Glutamatergic neuron (in vitro differentiated cells): Measurements from ENCODE around the gene ITGA4. TPM values are rescaled to one million over a fixed set of nuclear protein-coding genes. Genes with fewer than 3 reads are reported as not detected.

Experiments
- DNase-seq: peaks from one replicate; pipeline ENCODE4 v3.0.0; 2022
- H3K27ac Mint-ChIP-seq: one replicate; pipeline ENCODE4 v1.8.0; 2020; ENCODE audit warnings: mild to moderate bottlenecking, mixed read lengths, inconsistent platforms; ENCODE audit not compliant: unreplicated experiment
- H3K27me3 Mint-ChIP-seq: one replicate; pipeline ENCODE4 v1.8.0; 2020; ENCODE audit warnings: mild to moderate bottlenecking, moderate library complexity, mixed read lengths, inconsistent platforms; ENCODE audit not compliant: unreplicated experiment
- H3K36me3 Mint-ChIP-seq: one replicate; pipeline ENCODE4 v1.8.0; 2020; ENCODE audit warnings: mild to moderate bottlenecking, mixed read lengths, inconsistent platforms; ENCODE audit not compliant: unreplicated experiment
- H3K4me1 Mint-ChIP-seq: one replicate; pipeline ENCODE4 v1.8.0; 2020; ENCODE audit warnings: mild to moderate bottlenecking, low read depth, mixed read lengths, inconsistent platforms; ENCODE audit not compliant: unreplicated experiment
- H3K4me3 Mint-ChIP-seq: one replicate; pipeline ENCODE4 v1.8.0; 2020; ENCODE audit warnings: mild to moderate bottlenecking, mixed read lengths, inconsistent platforms; ENCODE audit not compliant: unreplicated experiment
- H3K9me3 Mint-ChIP-seq: one replicate; pipeline ENCODE4 v1.8.0; 2020; ENCODE audit warnings: mild to moderate bottlenecking, moderate library complexity, mixed read lengths, inconsistent platforms; ENCODE audit not compliant: unreplicated experiment
- CTCF ChIP-seq: fragments of 200-600 bp; sonication (generic); IDR thresholded peaks from one replicate; pipeline ENCODE4 v1.5.0; 2021; ENCODE audit not compliant: partially characterized antibody, unreplicated experiment
- total RNA-seq: library from RNA; stranded (reverse); fragmentation: NEBNext Ultra II Directional; extraction: Animal tissue kit (Norgen Biotek cat#: 25700); gene quantifications from one replicate; pipeline ENCODE4 v1.2.1, GENCODE V29; 2021; ENCODE audit not compliant: unreplicated experiment

ITGA4 gene
- total RNA-seq, 1 donor from 2014 or later, result 5.4 TPM

- no peak for TF ChIP-seq CTCF
- Mint-ChIP-seq H3K36me3 (peaks cover 12% of the 10 kb centered on the region), H3K27ac (no peak overlapping the region), H3K4me1 (no peaks in the 10 kb centered on the region), H3K9me3 (no peaks in the 10 kb centered on the region), H3K27me3 (no peaks in the 10 kb centered on the region), H3K4me3 (no peak overlapping the region)
- DNase-seq, result no peak
These were observed 79.5 kb downstream of the ITGA4 start for GRCh38 chr2:181536730-181537129.

GRCh38 chr2:181540421-181540820 lies 83.2 kb downstream of the ITGA4 start:
- Mint-ChIP-seq H3K27me3 (no peaks in the 10 kb centered on the region), H3K36me3 (peaks cover 14% of the 10 kb centered on the region), H3K4me3 (no peak overlapping the region), H3K27ac (no peak overlapping the region), H3K9me3 (no peaks in the 10 kb centered on the region), H3K4me1 (no peaks in the 10 kb centered on the region)
- TF ChIP-seq CTCF, result no peak
- no peak for DNase-seq

- Mint-ChIP-seq H3K4me3 (no peak overlapping the region), H3K9me3 (no peaks in the 10 kb centered on the region), H3K27ac (no peak overlapping the region), H3K4me1 (no peaks in the 10 kb centered on the region), H3K27me3 (no peaks in the 10 kb centered on the region), H3K36me3 (peaks cover 18% of the 10 kb centered on the region)
- no peak for TF ChIP-seq CTCF
- DNase-seq, result no peak
These were observed 85.0 kb downstream of the ITGA4 start for GRCh38 chr2:181542170-181542569.

GRCh38 chr2:181546086-181546485 lies 88.9 kb downstream of the ITGA4 start:
- Mint-ChIP-seq H3K27me3 (peaks cover 2% of the 10 kb centered on the region), H3K27ac (no peak overlapping the region), H3K4me1 (no peaks in the 10 kb centered on the region), H3K9me3 (no peaks in the 10 kb centered on the region), H3K4me3 (no peak overlapping the region), H3K36me3 (peaks cover 9% of the 10 kb centered on the region)
- no peak for DNase-seq
- no peak for TF ChIP-seq CTCF

GRCh38 chr2:181552808-181553207 lies 95.6 kb downstream of the ITGA4 start:
- DNase-seq, result no peak
- no peak overlapping the region for H3K27ac Mint-ChIP-seq
- H3K9me3 Mint-ChIP-seq, result no peaks in the 10 kb centered on the region
- H3K27me3 Mint-ChIP-seq, result peaks cover 2% of the 10 kb centered on the region
- no peak overlapping the region for H3K4me3 Mint-ChIP-seq
- no peak for TF ChIP-seq CTCF
- H3K4me1 Mint-ChIP-seq, result peaks cover 6% of the 10 kb centered on the region
- no peaks in the 10 kb centered on the region for H3K36me3 Mint-ChIP-seq
